Nucleus accumbens (tissue), 56 donors: Measurements from ENCODE around the gene SERPINB2.
"Not testable (repeated sequence)": the region's sequence is repeated elsewhere in the genome, so short reads cannot be mapped to it uniquely, and the experiment has no call there.

ENCODE experiments used
- DNase-seq, 56 donors: peaks; one replicate each; lab custom pipeline; 2025; lab: John Stamatoyannopoulos, UW

Gene SERPINB2

DNA sequence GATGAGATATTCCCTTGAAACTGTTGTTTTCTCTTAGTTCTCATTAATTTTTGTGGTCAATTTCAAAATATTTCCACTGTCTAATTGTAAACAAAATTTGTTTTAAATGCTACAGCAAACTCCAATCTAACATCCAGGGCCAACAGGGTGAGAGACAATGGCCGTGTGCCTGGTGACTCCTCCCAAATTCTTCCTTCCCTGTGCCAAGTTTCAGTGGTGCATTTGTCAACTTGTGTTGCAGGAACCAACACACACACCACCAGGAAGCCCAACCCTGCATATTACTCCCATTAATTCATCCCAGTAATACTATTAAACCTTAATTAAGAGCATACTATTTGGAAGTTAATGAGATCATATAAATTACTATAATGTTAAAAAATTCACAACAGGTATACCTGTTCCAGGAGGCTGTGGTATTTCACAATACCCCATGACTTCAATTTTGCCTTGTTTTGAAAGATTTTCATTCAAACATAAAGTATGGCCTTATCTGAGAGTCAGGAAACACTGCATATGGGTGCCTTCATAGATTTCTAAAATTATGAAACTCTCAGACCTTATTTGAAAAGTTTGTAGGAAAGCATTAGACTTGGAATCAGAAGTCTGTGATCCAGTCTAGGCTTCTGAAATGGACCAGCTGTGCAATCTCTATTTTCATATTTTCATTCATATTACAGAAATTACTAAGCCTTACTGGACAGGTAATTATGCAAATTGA is 1.1 kb downstream of the SERPINB2 start:
- DNase-seq: no peak

DNA sequence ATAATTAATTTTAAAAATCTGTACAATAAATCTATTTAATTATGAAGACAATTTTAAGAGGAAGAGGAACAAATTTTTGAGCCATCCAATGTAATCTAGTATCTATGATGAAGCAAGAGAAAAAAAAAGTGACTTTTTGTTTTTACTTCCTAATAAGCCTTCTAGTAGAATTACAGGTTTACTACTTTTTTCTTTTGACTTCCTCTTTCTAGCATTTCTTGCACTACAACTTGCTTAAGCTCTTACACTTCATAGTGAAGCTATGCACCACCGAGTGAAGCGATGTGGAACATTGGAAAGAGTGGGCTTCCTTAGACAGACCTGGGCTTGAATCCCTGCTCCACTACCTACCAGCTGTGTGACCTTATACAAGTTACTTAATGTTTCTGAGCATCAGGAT is 2.1 kb downstream of the SERPINB2 start:
- DNase-seq: no peak

DNA sequence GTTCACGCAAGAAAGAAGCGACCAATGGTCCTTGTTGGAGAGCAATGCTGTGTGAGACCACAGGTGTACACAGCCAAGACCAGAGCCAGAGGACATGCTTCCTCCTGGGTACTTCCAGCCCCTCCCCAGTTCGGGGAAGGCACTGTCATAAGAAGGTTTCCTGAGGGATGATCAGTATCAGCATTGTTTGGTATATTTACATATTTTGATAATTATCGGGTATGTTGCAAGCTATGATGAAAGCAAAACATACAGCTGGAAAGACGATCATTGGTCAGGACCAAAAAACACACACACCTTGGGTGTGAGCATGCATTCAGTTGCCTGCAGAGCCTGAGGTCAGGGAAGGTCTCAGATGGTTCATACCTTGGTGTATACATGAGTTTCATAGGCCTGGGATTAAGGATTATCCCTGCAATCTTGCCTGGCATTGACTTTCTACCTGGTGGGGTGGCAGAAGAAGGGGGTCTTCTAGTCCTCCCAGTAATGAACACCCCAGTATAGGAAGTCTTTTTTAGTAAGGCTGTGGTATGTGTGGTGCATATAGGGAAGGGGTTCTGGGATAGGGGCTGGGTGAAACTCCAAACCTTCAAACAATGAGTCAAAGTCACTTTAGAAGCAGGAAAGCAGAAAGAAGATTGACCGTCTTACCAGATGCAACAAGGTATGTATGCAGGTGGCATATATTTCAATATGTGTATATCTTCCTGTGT is 2.9 kb downstream of the SERPINB2 start:
- no peak for DNase-seq

- no peak for DNase-seq
Observed at GRCh38 chr18:63890950-63891304, 3.4 kb downstream of the SERPINB2 start.

DNA sequence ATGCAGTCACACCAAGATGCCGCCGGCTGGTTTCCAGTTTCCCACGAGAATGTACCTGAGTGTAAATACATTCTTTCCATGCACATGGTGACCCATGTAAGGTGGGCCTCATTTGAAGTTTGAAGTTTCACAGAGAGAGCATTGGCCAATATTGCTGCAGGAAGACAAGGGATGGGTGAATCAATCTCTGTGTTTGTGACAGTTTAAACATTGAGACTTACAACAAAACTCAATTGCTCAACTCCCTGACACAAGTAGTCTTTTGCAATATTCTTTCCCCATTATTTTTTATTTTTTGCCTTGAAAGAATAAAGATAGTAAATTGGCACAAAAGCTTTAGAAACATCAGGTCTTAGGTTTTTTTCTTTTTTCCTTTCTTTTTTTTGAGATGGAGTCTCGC is 5.1 kb downstream of the SERPINB2 start:
- DNase-seq: no peak

GRCh38 chr18:63894106-63894772 is 6.7 kb downstream of the SERPINB2 start:
- DNase-seq: no peak

DNA sequence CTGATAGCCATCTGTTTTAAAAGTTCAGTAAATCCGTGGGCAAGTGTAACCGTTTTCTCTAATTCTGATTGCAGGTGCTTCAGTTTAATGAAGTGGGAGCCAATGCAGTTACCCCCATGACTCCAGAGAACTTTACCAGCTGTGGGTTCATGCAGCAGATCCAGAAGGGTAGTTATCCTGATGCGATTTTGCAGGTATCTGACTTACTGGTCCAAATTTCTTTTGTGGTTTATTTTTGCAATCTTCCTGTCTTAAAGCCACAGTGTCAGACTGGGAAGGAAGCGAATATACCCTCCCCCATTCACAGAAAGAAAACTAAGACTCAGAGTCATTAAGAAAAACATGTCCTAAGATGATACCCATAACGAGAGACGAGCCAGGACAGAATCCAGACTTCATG is 7.7 kb downstream of the SERPINB2 start:
- DNase-seq: no peak

DNA sequence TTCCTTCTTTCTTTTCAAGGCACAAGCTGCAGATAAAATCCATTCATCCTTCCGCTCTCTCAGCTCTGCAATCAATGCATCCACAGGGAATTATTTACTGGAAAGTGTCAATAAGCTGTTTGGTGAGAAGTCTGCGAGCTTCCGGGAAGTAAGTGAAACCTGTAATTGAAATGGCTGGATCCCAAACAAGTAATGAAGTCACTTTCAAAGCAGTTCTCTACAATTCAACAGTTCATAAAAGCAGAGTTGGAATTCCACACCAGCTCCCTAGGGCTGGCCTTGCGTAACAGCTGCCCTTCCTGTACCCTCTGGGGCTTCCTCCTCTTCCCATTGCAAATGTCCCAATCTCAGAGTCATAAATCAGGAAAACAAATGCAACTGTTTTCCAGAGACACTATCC is 9.6 kb downstream of the SERPINB2 start:
- no peak for DNase-seq

- no peak for DNase-seq
Observed at GRCh38 chr18:63899206-63899605, 11.7 kb downstream of the SERPINB2 start.

DNA sequence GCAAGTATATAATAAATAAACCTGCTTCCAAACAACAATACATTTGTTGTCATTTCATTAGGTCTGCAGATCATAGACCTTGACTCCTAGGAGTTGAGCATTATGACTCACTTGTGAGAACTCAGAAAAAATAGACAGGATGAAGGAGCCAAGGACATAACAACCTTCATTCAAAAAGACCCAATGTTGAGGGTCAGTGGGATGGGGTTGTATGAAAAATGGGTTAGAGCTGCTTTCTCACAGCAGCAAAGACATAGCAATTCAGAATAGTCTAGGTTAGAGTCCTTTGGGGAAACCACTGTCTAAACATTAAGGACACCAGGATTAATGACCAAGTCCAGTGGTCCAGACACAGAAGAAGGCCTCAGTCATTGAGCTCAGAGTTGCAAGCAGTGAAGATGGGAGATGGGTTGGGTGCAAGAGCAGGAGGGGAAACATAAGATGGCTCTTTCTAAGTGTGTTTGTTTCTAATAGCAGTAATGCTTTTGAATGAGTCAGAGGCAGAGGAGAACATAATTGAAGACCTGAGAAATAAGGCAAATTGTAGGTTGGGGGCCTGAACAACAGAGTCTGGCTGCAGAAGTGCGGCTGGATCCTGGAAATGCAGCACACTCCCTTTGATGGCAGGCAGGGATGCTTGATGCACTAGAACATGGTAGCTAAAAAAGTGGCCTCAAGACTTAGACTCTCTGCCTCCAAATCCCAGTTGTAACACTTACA is 16.5 kb downstream of the SERPINB2 start:
- no peak for DNase-seq

DNA sequence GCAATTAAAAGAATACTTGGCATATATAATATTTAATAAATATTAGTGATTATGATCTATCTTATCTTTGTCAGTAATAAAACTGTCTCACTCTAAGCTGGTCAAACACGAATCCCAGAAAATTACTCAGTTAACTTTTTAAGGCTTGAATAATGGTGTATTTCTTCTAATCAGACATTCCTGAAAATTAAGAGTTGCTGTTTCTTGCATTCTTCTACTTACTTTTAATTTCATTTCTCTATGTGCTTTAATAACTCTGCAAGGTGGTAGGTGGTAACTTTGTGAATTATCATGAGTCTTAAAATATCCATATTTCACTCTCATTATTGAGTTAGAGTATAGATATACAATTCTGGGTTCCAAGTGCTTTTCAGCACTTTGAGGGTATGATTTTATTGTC is 17.2 kb downstream of the SERPINB2 start:
- DNase-seq: no peak

DNA sequence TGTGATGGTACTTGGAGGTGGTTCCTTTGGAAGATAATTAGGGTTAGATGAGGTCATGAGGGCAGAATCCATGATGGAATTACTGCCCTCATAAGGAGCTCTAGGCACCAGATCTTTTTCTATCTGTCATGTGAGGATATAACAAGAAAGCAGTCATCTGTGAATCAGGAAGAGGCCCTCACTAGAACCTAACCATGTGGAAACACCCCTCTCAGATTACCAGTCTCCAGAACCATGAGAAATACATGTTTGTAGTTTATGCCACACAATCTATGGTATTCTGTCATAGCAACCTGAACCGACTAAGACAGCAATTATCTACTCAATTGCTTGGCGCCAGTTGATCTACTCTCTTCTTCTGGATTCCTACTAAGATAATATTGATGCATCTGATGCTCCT is 17.9 kb downstream of the SERPINB2 start:
- DNase-seq: no peak

- DNase-seq: no peak
Observed at GRCh38 chr18:63906056-63906455, 18.6 kb downstream of the SERPINB2 start.

DNA sequence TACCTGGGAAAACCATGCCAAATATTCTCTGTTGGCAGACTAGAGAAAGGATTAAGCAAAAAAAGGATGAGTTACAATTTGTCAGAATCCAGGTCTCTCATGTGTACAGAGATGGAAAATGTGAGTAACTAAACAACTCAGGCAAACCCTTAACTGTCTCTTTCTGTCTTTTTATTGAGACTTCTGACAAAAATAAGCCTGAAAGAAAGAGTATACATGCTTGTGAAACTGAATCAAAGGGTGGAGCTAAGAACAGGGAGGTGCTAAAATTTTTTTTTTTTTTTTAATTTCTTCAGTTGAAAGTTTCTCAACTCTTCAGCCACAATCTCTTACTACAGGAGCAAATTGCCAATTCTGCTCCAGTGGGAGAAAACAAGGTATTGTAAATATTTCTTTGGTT is 20.2 kb downstream of the SERPINB2 start, which contains the start of gene SERPINB10:
SERPINB10 (plus strand) TSS at position 295 of the 400 bp plus-strand sequence. CDS start 7,553 bp downstream, outside the sequence.
- no peak for DNase-seq

DNA sequence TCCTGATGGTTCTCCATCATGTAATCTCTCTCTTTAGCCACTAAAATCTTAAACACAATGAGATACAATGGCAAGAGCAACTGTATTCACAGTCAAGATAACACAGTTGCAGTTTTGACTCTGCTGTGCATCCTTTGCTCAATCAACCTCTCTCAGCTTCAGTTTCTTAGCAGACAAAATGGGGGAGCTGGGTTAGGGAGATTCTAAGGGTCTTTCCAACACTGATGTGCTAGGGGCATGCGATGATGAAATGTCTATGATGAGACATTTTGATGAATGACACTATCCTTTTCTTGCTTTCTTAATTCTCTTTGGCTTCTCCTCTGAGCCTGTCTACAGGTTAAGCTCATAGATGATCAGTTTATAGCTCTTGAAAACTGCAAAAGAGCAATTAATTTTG is 21.4 kb downstream of the SERPINB2 start:
- no peak for DNase-seq

- DNase-seq: no peak
Observed at GRCh38 chr18:63909870-63910269, 22.4 kb downstream of the SERPINB2 start.

- DNase-seq: no peak
Observed at GRCh38 chr18:63917817-63918216, 30.3 kb downstream of the SERPINB2 start.

GRCh38 chr18:63922049-63922448 is 34.5 kb downstream of the SERPINB2 start:
- no peak for DNase-seq

DNA sequence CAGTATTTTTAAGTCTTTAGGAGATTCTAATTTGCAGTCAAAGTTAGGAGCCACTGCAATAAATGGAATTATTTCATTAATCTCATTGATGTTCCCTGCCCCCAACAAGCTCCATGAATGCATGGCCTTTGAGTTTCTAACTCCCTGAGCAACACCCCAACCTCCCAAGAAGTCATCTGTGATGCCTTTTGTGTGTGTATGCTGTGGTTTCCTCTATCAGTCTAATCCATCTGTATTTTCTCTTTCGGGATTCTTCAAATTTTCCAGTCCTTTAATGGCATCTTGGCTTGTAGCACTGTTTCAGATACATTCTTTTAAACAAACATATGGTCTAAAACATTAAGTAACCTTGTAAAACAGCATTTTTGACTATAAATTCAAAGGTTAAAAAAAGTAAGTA is 37.0 kb downstream of the SERPINB2 start:
- no peak for DNase-seq

- no peak for DNase-seq
Observed at GRCh38 chr18:63928331-63928730, 40.8 kb downstream of the SERPINB2 start.

- DNase-seq: not testable (repeated sequence)
Observed at GRCh38 chr18:63929369-63929768, 41.9 kb downstream of the SERPINB2 start.
